HG02798 (cell line): Measurements from ENCODE around the gene EXT2.

ENCODE experiments used
- ATAC-seq: cut with Tn5 transposase; IDR thresholded peaks from one replicate; pipeline ENCODE4 v1.9.1; 2021; ENCODE audit warnings: mild to moderate bottlenecking; ENCODE audit not compliant: unreplicated experiment, poor library complexity

The EXT2 gene

DNA sequence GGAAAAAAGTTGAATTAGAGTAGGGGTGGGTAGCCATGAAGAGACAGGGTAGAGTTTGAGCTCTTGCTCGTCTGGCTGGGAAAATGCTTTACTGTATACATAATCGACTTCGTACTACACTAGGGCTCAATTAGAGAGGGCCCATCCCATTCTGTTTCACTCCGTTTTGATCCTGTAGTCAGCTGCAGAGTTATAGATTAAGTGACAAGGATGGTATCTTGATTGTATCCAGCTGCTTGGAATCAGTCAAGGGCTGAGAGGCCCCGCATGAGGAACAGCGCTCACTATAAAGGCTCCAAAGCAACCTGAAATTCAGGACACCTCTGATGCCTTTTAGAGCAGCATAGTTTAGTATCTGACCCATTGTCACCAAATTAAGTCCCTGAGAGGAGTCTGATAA lies 132.9 kb downstream of the EXT2 start:
- ATAC-seq = no peak

DNA sequence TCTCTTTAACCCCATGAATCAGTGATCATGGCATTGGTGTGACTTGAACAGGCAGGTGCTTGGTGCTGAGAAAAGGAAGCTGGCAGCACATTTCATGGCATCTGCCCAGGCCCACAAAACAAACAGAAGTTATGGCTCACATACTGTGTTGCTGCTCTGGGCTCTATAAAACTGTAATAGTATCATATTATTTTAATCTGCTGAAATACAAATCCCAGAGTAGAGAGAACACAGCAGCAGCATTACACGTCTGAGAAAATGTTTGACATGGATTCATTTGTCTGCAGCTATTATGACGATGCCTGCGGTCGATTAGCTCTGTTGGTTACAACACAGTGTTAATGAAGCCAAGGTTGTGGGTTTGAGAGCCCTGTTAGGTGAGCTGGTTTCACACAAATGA lies 133.6 kb downstream of the EXT2 start:
- ATAC-seq = no peak

DNA sequence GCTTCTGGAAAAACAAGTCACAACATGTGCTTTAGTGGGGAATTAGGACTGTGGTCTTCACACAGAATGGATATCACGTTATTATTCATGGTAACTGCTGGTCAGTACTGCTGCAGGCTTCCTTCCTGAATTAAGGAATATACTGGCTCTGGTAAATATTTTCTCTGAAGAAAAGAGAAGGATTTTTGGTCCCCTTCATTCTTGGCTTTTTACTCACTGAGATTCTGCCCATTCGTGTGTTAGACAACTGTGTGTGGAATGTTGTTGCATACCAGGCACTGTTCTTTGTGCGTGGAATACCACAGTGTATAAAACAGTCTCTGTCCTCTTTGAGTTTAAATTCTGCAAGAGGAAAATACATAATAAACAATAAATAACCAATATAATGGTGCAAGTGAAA lies 134.1 kb downstream of the EXT2 start:
- no peak for ATAC-seq

DNA sequence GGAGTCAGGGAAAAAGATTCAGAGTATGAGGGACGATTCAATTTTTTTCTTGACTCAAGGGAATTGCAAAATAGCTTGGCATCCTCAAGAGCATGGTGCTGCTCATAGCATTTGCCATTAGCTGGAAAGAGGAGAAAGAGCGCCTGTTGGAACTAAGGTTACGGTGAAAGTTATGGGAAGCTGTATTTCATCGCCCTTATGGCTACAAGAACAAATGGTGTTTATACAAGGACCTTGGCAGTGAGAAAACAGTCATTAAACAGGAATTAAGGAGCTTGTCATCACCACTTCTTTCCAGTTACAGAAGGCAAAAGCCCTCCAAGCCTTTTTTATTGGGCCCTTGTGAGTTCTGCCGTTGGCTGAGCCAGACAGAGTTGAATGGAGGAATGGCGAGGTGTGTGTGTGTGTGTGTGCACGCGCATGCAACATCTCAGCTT lies 140.3 kb downstream of the EXT2 start:
- no peak for ATAC-seq

DNA sequence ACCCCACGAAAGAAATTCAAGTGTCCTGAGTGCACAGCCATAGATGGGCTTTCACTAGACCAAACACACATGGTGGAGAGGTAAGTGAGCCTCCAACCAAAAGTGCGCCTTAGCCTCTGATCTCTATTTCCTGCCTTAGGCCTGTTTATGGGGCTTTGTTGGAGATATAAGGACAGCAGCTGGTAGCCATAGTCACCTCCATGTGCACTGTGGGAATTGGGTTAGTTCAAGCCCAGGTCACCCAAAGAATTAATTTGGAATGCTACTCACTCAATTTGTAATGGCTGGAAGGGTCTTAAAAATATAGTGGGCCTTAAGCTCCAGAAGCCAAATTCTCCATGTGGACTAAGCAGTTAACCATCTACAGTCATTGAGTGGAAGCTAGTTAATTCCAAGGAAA lies 140.8 kb downstream of the EXT2 start:
- no peak for ATAC-seq

DNA sequence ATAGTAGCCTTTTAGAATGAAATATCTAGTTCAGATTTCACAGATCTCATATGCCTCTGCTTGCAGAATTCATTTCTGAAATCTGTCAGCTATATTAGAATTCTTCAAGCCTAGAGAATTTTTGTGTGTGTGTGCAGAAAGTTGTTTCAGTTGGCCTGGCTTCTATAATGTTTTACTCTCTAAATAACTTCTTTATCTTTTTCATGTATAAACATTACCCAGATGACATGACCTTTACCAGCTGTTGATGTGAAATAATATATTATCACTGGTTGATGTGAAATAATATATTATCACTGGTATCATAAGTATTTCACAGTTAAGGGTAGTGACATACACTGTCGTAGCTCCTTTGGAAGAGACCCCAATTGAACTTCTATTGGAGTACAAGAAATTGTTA lies 141.7 kb downstream of the EXT2 start:
- no peak for ATAC-seq

DNA sequence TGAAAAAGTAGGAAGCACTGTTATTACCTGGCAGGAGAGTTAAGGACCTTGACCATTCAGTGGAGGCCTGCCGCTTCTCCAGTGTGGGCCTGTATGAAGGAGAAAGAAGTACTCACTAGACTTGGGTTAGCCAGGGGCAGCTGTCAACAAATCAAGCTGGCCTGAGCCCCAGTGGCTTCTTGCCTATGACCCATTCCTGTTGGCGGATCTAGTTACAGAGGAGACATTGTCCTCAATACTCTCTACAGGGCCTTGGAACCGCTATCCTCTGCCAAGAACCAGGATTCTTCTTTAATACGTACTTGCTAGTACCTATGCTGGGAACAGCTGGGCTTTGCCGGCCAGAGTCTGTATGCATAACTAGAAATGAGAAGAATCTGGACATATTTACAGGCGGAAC lies 146.4 kb downstream of the EXT2 start:
- ATAC-seq = no peak

DNA sequence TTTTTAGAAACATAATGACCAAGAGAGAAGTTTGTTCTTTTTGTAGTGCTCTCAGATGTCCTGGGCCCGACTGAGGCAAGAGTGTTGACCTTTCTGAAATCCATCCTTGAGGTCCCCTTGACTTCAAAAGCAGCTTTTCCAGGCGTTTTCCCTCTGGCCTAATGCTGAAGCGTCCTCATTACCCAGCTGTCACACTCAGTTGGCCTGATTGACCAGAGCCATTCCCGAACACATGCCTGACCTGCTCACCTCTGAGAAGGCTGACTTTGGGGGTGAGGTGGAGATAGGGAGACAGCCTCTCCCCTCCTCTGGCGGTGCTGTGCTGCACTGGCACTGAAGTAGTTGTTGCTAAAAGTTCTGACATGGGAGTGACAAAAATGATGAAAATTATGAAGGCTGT lies 147.6 kb downstream of the EXT2 start:
- ATAC-seq = no peak

DNA sequence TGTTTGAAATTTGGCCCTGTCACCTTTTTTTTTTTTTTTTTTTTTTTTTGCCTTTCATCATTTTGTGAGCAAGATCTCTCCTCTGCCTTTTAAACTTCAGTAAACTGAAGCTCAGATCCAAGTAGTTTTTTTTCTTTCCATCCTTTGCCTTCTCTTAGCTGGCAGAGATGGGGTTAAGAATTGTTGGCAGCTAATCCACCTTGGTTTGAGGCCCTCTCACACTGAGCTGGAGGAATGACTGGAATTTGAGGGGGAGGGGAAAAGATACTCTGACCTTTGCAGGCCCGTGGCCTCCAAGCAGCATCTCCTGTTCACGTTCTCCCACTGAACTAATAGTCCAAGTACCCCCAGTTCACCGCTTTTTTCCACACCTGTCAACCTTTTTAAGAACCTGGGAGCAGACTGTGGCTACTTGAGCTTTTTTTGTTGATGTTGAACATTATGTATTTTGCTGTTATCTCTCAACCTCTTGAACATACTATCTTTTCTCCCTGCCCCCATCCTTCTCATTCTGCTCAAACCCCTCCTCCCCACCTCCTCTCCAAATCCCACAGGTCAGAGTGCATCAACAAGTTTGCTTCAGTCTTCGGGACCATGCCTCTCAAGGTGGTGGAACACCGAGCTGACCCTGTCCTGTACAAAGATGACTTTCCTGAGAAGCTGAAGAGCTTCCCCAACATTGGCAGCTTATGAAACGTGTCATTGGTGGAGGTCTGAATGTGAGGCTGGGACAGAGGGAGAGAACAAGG lies 148.3 kb downstream of the EXT2 start:
- ATAC-seq = no peak

DNA sequence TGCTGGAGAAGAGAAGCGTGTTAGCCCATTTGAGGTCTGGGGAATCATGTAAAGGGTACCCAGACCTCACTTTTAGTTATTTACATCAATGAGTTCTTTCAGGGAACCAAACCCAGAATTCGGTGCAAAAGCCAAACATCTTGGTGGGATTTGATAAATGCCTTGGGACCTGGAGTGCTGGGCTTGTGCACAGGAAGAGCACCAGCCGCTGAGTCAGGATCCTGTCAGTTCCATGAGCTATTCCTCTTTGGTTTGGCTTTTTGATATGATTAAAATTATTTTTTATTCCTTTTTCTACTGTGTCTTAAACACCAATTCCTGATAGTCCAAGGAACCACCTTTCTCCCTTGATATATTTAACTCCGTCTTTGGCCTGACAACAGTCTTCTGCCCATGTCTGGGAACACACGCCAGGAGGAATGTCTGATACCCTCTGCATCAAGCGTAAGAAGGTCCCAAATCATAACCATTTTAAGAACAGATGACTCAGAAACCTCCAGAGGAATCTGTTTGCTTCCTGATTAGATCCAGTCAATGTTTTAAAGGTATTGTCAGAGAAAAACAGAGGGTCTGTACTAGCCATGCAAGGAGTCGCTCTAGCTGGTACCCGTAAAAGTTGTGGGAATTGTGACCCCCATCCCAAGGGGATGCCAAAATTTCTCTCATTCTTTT lies 149.3 kb downstream of the EXT2 start:
- no peak for ATAC-seq

DNA sequence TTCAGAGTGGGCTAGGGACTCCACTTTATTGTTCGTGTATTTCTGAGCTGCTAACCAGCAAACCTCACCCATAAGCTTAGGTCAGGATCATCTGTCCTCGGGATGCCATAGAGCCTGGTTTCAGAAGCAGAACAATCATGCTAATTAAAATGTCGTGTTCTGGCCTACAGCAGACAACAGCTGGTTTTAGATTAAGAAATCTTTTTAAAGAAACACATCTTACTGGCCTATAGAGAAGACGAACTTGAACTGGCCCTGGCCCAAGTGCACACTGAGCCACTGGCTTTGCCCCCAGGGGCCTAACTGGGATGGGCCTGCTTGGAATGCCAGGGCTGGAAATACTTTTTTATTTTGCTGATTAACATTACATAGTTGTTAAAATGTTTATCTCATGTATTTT lies 151.2 kb downstream of the EXT2 start:
- ATAC-seq = no peak

DNA sequence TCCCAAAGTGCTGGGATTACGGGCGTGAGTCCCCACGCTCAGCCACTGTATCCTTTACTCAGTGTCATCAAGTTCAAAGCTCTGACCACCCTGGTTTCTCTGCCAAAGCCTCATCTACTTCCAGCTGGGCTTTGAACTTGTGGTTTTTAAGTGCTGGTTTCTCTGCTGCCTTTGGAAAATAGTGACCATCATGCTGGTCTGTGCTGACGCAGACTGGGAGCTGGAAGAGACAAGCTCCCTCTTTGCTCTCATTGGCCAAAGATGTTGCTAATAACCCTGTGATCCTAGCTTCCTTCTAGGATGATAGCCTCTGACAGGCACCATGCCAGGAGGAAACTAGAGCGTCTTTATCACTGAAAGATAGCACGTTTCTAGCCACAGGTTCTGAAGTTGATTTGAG lies 152.0 kb downstream of the EXT2 start:
- ATAC-seq = no peak

DNA sequence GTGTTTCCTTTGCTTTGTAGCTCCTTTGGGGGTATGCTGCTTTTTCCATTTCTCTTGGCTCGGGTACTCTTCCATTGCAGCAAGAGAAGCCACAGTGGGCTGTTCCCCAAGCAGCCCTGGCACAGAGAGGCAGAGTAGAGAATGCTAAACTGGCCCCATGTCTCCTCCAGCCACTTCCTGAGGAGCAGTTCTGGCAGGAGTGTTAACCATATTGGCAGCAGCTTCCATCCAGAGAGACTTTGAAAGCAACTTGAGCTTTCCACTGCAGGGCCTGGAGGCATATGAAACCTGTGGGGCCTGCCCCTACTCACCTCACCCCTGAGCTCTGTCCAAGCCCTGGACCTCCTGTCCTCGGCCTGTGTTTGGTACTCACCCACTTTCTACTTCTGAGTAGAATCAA lies 152.6 kb downstream of the EXT2 start:
- ATAC-seq = no peak

DNA sequence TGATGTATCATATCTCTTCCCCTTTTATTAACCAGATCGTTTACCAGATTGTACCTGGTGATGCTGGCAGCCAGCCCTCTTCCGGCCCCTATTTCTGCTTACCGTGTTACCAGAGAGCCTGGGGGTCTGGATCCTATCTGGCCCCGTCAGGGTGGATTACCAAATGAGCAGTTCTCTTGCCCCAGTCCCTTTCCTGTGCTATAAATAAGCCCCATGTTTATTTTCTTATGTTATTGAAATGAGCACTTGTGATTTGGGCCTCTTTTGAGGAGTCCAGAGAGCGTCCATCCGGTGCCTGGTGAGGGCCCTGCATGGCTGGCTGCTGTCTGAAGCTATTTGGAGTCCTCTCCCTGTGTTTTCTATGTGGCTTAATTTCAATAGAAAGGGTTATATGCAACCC lies 154.9 kb downstream of the EXT2 start:
- ATAC-seq = no peak

DNA sequence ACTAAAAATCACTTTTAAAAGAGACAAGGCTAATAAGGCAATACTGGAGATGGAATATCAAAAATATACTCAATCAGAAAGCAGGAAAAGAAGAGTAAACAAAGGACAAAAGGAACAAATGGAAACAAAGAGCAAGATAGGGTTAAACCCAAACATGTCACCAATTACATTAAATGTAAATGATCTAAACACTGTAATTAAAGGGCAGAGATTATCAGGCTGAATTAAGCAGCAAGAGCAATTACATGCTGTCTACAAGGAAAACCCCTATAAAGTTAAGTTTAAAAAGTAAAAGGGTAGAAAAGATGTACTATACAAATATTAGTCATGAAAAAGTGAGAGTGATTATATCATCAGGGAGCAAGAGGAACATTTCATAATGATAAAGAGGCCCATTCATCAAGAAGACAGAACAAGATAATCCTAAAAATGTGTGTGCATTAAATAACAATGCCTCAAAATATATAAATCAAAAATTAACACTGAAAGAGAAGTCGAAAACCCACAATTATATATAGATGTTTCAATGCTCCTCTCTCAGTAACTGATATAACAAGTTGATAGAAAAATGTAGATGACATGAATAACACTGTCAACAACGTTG lies 157.6 kb downstream of the EXT2 start:
- no peak for ATAC-seq

DNA sequence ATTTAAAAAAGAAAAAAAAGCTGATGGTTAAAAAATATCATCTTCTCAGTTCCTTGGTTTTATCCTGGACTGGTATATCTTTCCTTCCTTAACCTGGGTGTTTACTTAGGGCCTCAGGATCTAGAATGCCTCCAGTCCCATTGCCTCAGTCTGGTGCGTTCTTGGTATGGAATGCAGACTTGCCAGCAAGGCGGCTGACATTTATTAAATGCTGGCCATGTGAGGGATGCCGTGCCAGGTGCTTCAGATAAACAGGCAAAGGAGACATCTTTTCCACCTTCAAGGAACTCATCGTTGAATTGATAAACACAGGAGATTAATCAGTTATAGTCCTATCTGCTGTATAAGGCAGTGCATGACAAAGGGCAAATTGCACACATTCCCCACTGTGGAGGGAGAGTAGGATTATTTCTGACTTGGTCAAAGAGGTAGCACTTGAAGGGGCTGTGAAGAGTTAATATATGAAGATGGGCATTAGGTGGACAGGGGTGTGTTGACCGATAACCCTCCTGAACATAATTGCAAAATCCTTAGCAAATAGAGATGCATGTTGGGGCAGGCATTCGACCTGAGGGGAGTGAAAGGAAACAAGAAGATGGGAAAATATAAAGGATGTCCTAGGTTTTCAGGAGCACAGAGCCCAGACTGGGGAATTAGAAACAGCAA lies 160.1 kb downstream of the EXT2 start:
- no peak for ATAC-seq

DNA sequence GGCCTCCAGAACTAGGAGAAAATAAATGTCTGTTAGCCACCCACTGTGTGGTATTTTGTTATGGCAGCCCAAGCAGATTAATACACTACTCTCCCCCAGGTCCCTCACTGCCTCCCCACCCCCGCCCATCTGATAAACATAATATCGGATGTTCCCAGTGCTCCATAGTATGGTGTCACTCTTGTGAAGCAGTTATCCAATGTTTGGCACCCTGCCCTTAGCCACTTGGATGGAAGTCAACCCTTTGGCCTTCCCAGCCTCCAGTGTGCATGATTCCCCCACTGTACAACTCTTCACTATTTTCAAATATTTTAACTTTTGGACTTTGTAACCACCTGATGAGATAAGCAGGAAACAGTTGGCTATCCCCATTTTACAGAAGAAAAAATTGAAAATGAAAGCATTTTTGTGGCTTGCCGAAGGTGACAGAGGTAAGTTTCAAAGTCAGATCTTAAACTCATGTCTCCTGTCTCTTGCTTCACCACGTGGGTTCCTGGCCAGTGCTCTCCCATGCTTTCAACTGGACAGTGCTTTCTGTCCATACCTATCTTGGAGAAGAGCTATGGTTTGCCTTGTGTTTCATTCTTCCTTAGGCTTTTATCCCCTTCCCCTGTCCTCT lies 161.3 kb downstream of the EXT2 start:
- peak; percentile 51 for ATAC-seq

DNA sequence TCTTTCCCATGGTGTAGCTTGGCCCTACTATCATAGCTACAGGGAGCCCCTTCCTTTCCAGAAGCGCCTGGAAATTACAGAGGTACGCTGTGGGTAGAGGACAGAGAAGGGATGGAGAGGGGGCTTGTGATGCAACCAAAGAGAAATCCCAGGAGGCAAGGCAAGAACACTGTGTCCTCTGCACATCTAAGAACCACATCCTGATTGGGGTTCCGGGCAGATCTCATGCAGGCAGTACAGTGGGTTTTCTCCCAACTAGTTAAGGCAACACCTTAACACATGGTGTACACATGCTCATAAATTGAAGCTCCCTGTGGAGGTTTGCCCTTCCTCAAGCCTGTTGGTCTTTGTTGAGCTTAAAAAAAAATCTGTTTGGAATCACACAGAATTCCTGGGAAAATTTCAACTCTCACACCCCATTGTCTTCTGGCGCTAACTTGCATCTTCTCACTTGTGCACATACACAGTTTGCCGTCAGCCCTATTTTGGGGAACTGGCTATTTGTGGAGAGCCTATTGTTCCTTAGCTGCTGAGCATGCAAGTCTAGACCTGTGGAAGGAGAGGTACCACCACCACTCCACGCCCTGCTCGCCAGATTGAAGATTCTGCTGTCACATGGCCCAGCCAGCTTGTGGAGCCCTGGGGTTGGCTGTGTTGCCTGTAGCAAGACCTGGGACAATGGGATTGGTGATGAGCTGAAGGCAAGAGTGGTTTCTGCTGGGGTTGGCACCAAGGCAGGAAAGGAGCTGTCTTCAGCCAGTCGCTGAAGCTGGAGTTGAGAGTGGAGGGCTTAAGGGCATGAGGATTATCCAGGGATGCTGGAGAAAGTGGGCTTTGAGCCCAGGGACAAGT lies 162.1 kb downstream of the EXT2 start:
- ATAC-seq = no peak

DNA sequence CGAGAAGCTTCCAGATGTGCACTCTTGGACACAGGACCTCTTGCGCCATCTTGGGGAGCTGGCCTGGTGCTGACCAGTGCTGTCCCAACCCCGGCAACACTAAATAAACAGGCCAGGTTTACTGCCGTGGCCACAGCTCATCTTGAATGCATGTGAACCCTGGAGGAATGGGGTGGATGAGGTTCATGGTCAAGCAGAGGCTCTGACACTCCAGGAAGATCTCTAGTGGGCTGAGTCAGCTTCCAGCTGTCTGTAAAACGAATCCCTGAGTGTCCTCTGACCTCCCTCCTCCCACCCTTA lies 162.7 kb downstream of the EXT2 start:
- no peak for ATAC-seq

DNA sequence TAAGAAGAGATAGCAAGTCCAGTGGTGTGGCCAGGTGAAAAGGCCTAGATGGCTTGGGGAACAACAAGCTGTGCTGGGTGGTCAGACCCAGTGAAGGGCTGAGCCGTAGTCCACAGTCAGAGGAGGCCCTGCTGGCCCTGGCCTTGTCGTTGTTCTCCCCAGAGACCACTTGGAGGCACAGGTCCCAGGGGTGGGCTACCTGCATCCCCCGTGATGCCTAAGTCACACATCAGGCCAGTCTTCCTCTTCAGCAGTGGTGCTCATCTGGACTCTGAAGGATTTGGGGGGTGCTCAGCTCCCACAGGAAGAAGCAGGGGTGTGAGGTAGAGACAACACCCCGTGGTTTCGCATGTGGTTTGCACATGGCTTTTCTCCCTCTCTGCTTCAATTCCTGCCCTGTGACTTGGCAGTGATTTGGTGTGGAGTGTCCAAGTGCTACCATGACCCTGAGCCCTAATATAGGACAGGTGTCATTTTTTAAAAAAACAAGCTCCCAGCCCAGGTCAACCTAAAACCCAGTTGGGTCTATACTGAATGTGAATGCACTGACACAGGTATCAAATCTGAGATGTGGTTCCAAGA lies 163.5 kb downstream of the EXT2 start:
- no peak for ATAC-seq
